HepG2 (cell line): Measurements from ENCODE around the gene TRIM15. TPM values are rescaled to one million over a fixed set of nuclear protein-coding genes. Genes with fewer than 3 reads are reported as not detected.

ENCODE experiments used
- CHD2 ChIP-seq: IDR thresholded peaks from 2 replicates; pipeline ENCODE4 v1.6.1; 2011; ENCODE audit warnings: low read depth, low read length, improper control_type of control experiment
- KDM1A ChIP-seq: IDR thresholded peaks from 2 replicates; pipeline ENCODE4 v1.6.1; 2016; ENCODE audit warnings: missing compliant biosample characterization
- MLLT10 ChIP-seq: sonication (generic); formaldehyde crosslinking; IDR thresholded peaks from 2 replicates; pipeline ENCODE4 v1.4.0; 2020; ENCODE audit warnings: missing genetic modification reagents
- NR2C2 ChIP-seq: sonication (generic); formaldehyde crosslinking; IDR thresholded peaks from 2 replicates; pipeline ENCODE4 v1.4.0; 2020; ENCODE audit warnings: missing genetic modification reagents, mild to moderate bottlenecking, moderate library complexity, borderline replicate concordance
- PAXIP1 ChIP-seq: sonication (generic); formaldehyde crosslinking; conservative IDR thresholded peaks from 2 replicates; pipeline ENCODE4 v1.4.0; 2020; ENCODE audit warnings: mild to moderate bottlenecking, missing genetic modification reagents, moderate library complexity
- PITX1 ChIP-seq: sonication (generic); formaldehyde crosslinking; IDR thresholded peaks from 2 replicates; pipeline ENCODE4 v1.5.1; 2020; ENCODE audit warnings: mild to moderate bottlenecking, missing genetic modification reagents
- POGK ChIP-seq: sonication (generic); formaldehyde crosslinking; conservative IDR thresholded peaks from 2 replicates; pipeline ENCODE4 v1.8.0; 2022; ENCODE audit warnings: mild to moderate bottlenecking, moderate library complexity, missing genetic modification reagents
- RCOR2 ChIP-seq: IDR thresholded peaks from 2 replicates; pipeline ENCODE4 v1.6.1; 2016; ENCODE audit warnings: missing biosample characterization, missing genetic modification reagents
- REPIN1 ChIP-seq: sonication (generic); formaldehyde crosslinking; IDR thresholded peaks from 2 replicates; pipeline ENCODE4 v1.8.0; 2022; ENCODE audit warnings: missing genetic modification reagents, low read depth, mild to moderate bottlenecking, borderline replicate concordance
- SKI ChIP-seq: fragments of 450-650 bp; IDR thresholded peaks from one replicate; pipeline ENCODE4 v1.6.1; 2018; ENCODE audit warnings: mild to moderate bottlenecking; ENCODE audit not compliant: partially characterized antibody
- TBX2 ChIP-seq: sonication (generic); formaldehyde crosslinking; IDR thresholded peaks from 2 replicates; pipeline ENCODE4 v1.5.0; 2020; ENCODE audit warnings: missing genetic modification reagents, mild to moderate bottlenecking, borderline replicate concordance
- ZBTB44 ChIP-seq: sonication (generic); formaldehyde crosslinking; IDR thresholded peaks from 2 replicates; pipeline ENCODE4 v1.4.0; 2020; ENCODE audit warnings: missing genetic modification reagents
- ZMAT3 ChIP-seq: sonication (generic); formaldehyde crosslinking; conservative IDR thresholded peaks from 2 replicates; pipeline ENCODE4 v1.7.0; 2021; ENCODE audit warnings: missing genetic modification reagents
- ZMYM4 ChIP-seq: sonication (generic); formaldehyde crosslinking; IDR thresholded peaks from 2 replicates; pipeline ENCODE4 v1.8.1; 2023; ENCODE audit warnings: mild to moderate bottlenecking, missing genetic modification reagents
- ZNF253 ChIP-seq: sonication (generic); formaldehyde crosslinking; IDR thresholded peaks from 2 replicates; pipeline ENCODE4 v1.8.0; 2022; ENCODE audit warnings: mild to moderate bottlenecking, missing genetic modification reagents, borderline replicate concordance
- ZNF256 ChIP-seq: sonication (generic); formaldehyde crosslinking; conservative IDR thresholded peaks from 2 replicates; pipeline ENCODE4 v1.4.0; 2020; ENCODE audit warnings: missing genetic modification reagents
- ZNF263 ChIP-seq: sonication (generic); formaldehyde crosslinking; IDR thresholded peaks from 2 replicates; pipeline ENCODE4 v1.4.0; 2020; ENCODE audit warnings: missing genetic modification reagents
- ZNF3 ChIP-seq: IDR thresholded peaks from 2 replicates; pipeline ENCODE4 v1.7.0; 2017; ENCODE audit warnings: inconsistent platforms
- ZNF329 ChIP-seq: sonication (generic); formaldehyde crosslinking; IDR thresholded peaks from 2 replicates; pipeline ENCODE4 v1.9.0; 2021; ENCODE audit warnings: low read depth, mild to moderate bottlenecking, missing genetic modification reagents
- ZNF629 ChIP-seq: sonication (generic); formaldehyde crosslinking; conservative IDR thresholded peaks from 2 replicates; pipeline ENCODE4 v1.5.0; 2020; ENCODE audit warnings: missing genetic modification reagents
- polyA plus RNA-seq, 8 experiments: library from polyadenylated mRNA; depleted of rRNA in 3 of 8; stranded (reverse) in 7 of 8; unstranded in 1 of 8; fragments of >200 nt; fragmentation: Illumina TruSeq in 4 of 8; extraction: Trizol in 4 of 8; gene quantifications; 2 replicates each; pipeline versions ENCODE4 v1.2.1 to v1.2.3, GENCODE V29; 2011 to 2016; ENCODE audit warnings: low read depth in 4 of 8, missing spikeins in 1 of 8, mixed read lengths in 1 of 8; ENCODE audit not compliant: insufficient read depth in 1 of 8
- total RNA-seq, 5 experiments: library from RNA; depleted of rRNA; stranded (reverse); fragments of >200 nt; fragmentation: Illumina TruSeq; extraction: Trizol; gene quantifications; 2 replicates each; pipeline ENCODE4 v1.2.3, GENCODE V29; 2016; ENCODE audit warnings: low read depth in 1 of 5

Gene TRIM15
- total and polyA plus RNA-seq, 2 of the 13 experiments (the other 11 are each of a cell fraction or from before 2014, with no cell fraction given): 35.1 to 38.2 TPM

- no peak for TF ChIP-seq POGK (CRISPR knock-in tag)
- TF ChIP-seq ZNF629 (CRISPR knock-in tag): peak; percentile 99
- no peak for TF ChIP-seq CHD2
- TF ChIP-seq ZNF263 (CRISPR knock-in tag): 0 out of 2 replicates have a peak, but pooled peaks have one; percentile 18
- no peak for TF ChIP-seq ZMAT3
- 0 out of 2 replicates have a peak, but pooled peaks have one; percentile 23 for TF ChIP-seq ZMYM4 (CRISPR knock-in tag)
- TF ChIP-seq RCOR2 (CRISPR knock-in tag): peak; percentile 84; the same call in 1 of the 2 replicates
- TF ChIP-seq NR2C2 (CRISPR knock-in tag): no peak
- TF ChIP-seq ZBTB44 (CRISPR knock-in tag): no peak
- no peak for TF ChIP-seq ZNF329 (CRISPR knock-in tag)
- peak; percentile 65 for TF ChIP-seq PITX1 (CRISPR knock-in tag)
- peak; percentile 12 for TF ChIP-seq SKI
- 0 out of 2 replicates have a peak, but pooled peaks have one; percentile 25 for TF ChIP-seq REPIN1 (CRISPR knock-in tag)
- TF ChIP-seq ZNF253 (CRISPR knock-in tag): no peak
- peak; percentile 92 for TF ChIP-seq KDM1A (CRISPR knock-in tag)
- TF ChIP-seq MLLT10 (CRISPR knock-in tag): no peak
- no peak for TF ChIP-seq TBX2 (CRISPR knock-in tag)
- TF ChIP-seq ZNF3 (CRISPR knock-in tag): peak; percentile 78; the same call in 1 of the 2 replicates
- 0 out of 2 replicates have a peak, but pooled peaks have one; percentile 14 for TF ChIP-seq PAXIP1 (CRISPR knock-in tag)
- no peak for TF ChIP-seq ZNF256
Measured at GRCh38 chr6:30200551-30201281, 37.4 kb downstream of the TRIM15 start (continued).
